Fibroblast of pulmonary artery (primary cell): Measurements from ENCODE around the gene ATP9B.

Source experiments
- DNase-seq: peaks from one replicate; pipeline ENCODE4 v3.0.0-alpha.2; 2010; ENCODE audit warnings: low read depth
- H3K4me3 ChIP-seq: replicated peaks from 2 replicates; pipeline ENCODE4 v1.5.1; 2011; ENCODE audit warnings: low read depth, mild to moderate bottlenecking, control low read depth, low read length, moderate library complexity
- CTCF ChIP-seq: IDR thresholded peaks from 2 replicates; pipeline ENCODE4 v1.5.1; 2011; ENCODE audit warnings: mild to moderate bottlenecking, control low read depth, low read length, inconsistent platforms; ENCODE audit errors: missing control alignments

ATP9B gene

GRCh38 chr18:79397247-79397829 lies 328.1 kb downstream of the ATP9B start:
- DNase-seq: no peak
- no peak for TF ChIP-seq CTCF
- peak overlapping the region; percentile 55 for H3K4me3 ChIP-seq

- no peak for DNase-seq
- H3K4me3 ChIP-seq: no peak overlapping the region
- no peak for TF ChIP-seq CTCF
Observed at GRCh38 chr18:79397830-79398761, 328.9 kb downstream of the ATP9B start.

- DNase-seq: no peak
- no peak for TF ChIP-seq CTCF
- H3K4me3 ChIP-seq: peak overlapping the region; percentile 54
Observed at GRCh38 chr18:79399275-79400081, 330.3 kb downstream of the ATP9B start.

GRCh38 chr18:79400091-79400590 lies 330.9 kb downstream of the ATP9B start:
- TF ChIP-seq CTCF: no peak
- peak overlapping the region; percentile 54 for H3K4me3 ChIP-seq
- DNase-seq: peak; percentile 37

GRCh38 chr18:79400591-79401381 lies 331.6 kb downstream of the ATP9B start:
- no peak for TF ChIP-seq CTCF
- H3K4me3 ChIP-seq: peak overlapping the region; percentile 54
- no peak for DNase-seq
